ENCODE measurements around the gene MINDY4. TPM values are rescaled to one million over a fixed set of nuclear protein-coding genes. Genes with fewer than 3 reads are reported as not detected.

The MINDY4 gene
- polyA plus RNA-seq, 3 donors: 0.15 to 0.17 TPM; not detected in 1

GRCh38 chr7:30841801-30842541 lies 70.8 kb downstream of the MINDY4 start:
- Histone ChIP-seq H3K4me2 (replicated peaks; ENCODE audit: extremely low read depth, low read length, poor library complexity, severe bottlenecking) (no peak overlapping the region), H3K9me3 (replicated peaks in 1 of 2; ENCODE audit: control insufficient read depth in 1 of 2, insufficient read depth in 1 of 2, low read length in 2 of 2) (no peaks in the 10 kb centered on the region), H3K9ac (ENCODE audit: insufficient read depth, low read length, poor library complexity, severe bottlenecking) (no peak overlapping the region), H3K4me3 (replicated peaks in 1 of 3; ENCODE audit: low read depth in 2 of 3, low read length in 3 of 3) (no peak overlapping the region), H3K27ac (ENCODE audit: low read depth in 1 of 2, low read length in 2 of 2) (no peak overlapping the region), H2AFZ (ENCODE audit: insufficient read depth, low read depth, low read length, poor library complexity, severe bottlenecking) (no peak overlapping the region), H3K27me3 (ENCODE audit: control insufficient read depth in 2 of 2, insufficient read depth in 2 of 2, low read length in 2 of 2) (no peaks in the 10 kb centered on the region), H3K4me1 (ENCODE audit: control insufficient read depth in 1 of 2, insufficient read depth in 2 of 2, low read length in 2 of 2) (no peaks in the 10 kb centered on the region), H4K20me1 (ENCODE audit: insufficient read depth, low read length) (no peaks in the 10 kb centered on the region), H3K36me3 (replicated peaks in 1 of 2; ENCODE audit: control insufficient read depth in 1 of 2, insufficient read depth in 2 of 2, low read length in 2 of 2) (no peaks in the 10 kb centered on the region), H3K79me2 (ENCODE audit: insufficient read depth, low read length) (no peaks in the 10 kb centered on the region)
- no peak for TF ChIP-seq CTCF (IDR thresholded peaks at IDR 0.05)
- Mint-ChIP-seq H3K4me3 (no peak overlapping the region), H3K9me3 (no peaks in the 10 kb centered on the region), H3K36me3 (no peaks in the 10 kb centered on the region), H3K27ac (no peak overlapping the region), H3K4me1 (no peaks in the 10 kb centered on the region), H3K27me3 (ENCODE audit: low read depth in 3 of 3) (peaks cover 0 to 4% (median 1%) of the 10 kb centered on the region in 3 donors)
- DNase-seq: no peak
- 100% methylated on average over 2 of the region's 7 CpGs for WGBS (ENCODE audit: insufficient coverage)
- intact Hi-C loops (cut with micrococcal nuclease): no loop called here

- Histone ChIP-seq H3K4me1 (ENCODE audit: control insufficient read depth in 1 of 2, insufficient read depth in 2 of 2, low read length in 2 of 2) (no peaks in the 10 kb centered on the region), H3K79me2 (ENCODE audit: insufficient read depth, low read length) (no peaks in the 10 kb centered on the region), H4K20me1 (ENCODE audit: insufficient read depth, low read length) (no peaks in the 10 kb centered on the region), H3K4me2 (replicated peaks; ENCODE audit: extremely low read depth, low read length, poor library complexity, severe bottlenecking) (no peak overlapping the region), H3K9me3 (replicated peaks in 1 of 2; ENCODE audit: control insufficient read depth in 1 of 2, insufficient read depth in 1 of 2, low read length in 2 of 2) (no peaks in the 10 kb centered on the region), H3K27me3 (ENCODE audit: control insufficient read depth in 2 of 2, insufficient read depth in 2 of 2, low read length in 2 of 2) (no peaks in the 10 kb centered on the region), H3K9ac (ENCODE audit: insufficient read depth, low read length, poor library complexity, severe bottlenecking) (no peak overlapping the region), H3K4me3 (replicated peaks in 1 of 3; ENCODE audit: low read depth in 2 of 3, low read length in 3 of 3) (no peak overlapping the region), H3K36me3 (replicated peaks in 1 of 2; ENCODE audit: control insufficient read depth in 1 of 2, insufficient read depth in 2 of 2, low read length in 2 of 2) (no peaks in the 10 kb centered on the region), H3K27ac (ENCODE audit: low read depth in 1 of 2, low read length in 2 of 2) (no peak overlapping the region), H2AFZ (ENCODE audit: insufficient read depth, low read depth, low read length, poor library complexity, severe bottlenecking) (no peak overlapping the region)
- DNase-seq: no peak
- peaks cover 0 to 4% (median 1%) of the 10 kb centered on the region in 3 donors for H3K27me3 Mint-ChIP-seq (ENCODE audit: low read depth in 3 of 3)
- no peaks in the 10 kb centered on the region for H3K9me3 Mint-ChIP-seq
- intact Hi-C loops (cut with micrococcal nuclease): no loop called here
- H3K36me3 Mint-ChIP-seq: no peaks in the 10 kb centered on the region
- H3K27ac Mint-ChIP-seq: no peak overlapping the region
- no peak for TF ChIP-seq CTCF (IDR thresholded peaks at IDR 0.05)
- no peaks in the 10 kb centered on the region for H3K4me1 Mint-ChIP-seq
- H3K4me3 Mint-ChIP-seq: no peak overlapping the region
- WGBS (ENCODE audit: insufficient coverage): 98% methylated on average over 8 of the region's 8 CpGs
Measured at GRCh38 chr7:30842542-30843451, 71.6 kb downstream of the MINDY4 start.
